H1 (cell line): ENCODE measurements around the gene RANBP9. TPM values are rescaled to one million over a fixed set of nuclear protein-coding genes. Genes with fewer than 3 reads are reported as not detected.

Experiments
- CTCF ChIA-PET: fragments of 300-600 bp; sonication (Branson Sonifier 250); formaldehyde crosslinking; loops from one replicate; lab custom pipeline; 2021; ENCODE audit not compliant: partially characterized antibody; lab: Charles Lee
- POLR2A ChIA-PET: fragments of 300-600 bp; sonication (Branson Sonifier 250); formaldehyde crosslinking; loops from one replicate; lab custom pipeline; 2021; ENCODE audit warnings: inconsistent platforms; ENCODE audit not compliant: partially characterized antibody; lab: Charles Lee
- DNase-seq, 2 experiments: peaks; one replicate each; pipeline versions ENCODE4 v3.0.0 to v3.0.0-alpha.2; 2010 to 2022; ENCODE audit warnings: low spot score in 2 of 2, low read depth in 1 of 2, mixed read lengths in 1 of 2
- FAIRE-seq: peaks from 2 replicates; lab custom pipeline; 2011; peaks lifted over from hg19 to GRCh38; lab: Jason Lieb, UNC
- H2AFZ ChIP-seq: 2 replicates; pipeline ENCODE4 v1.8.1; 2012; ENCODE audit warnings: low read length, inconsistent platforms
- H2AK5ac ChIP-seq: 2 replicates; pipeline ENCODE4 v1.6.1; 2013; ENCODE audit warnings: low read depth, low read length
- H2BK120ac ChIP-seq: replicated peaks from 2 replicates; pipeline ENCODE3; 2013; ENCODE audit warnings: low read depth, low read length, inconsistent platforms
- H2BK12ac ChIP-seq: 2 replicates; pipeline ENCODE4 v1.6.1; 2013; ENCODE audit warnings: low read depth, low read length
- H2BK15ac ChIP-seq: 2 replicates; pipeline ENCODE4 v1.6.1; 2013; ENCODE audit warnings: low read length
- H2BK20ac ChIP-seq: 2 replicates; pipeline ENCODE4 v1.6.1; 2013; ENCODE audit warnings: low read length
- H2BK5ac ChIP-seq: 2 replicates; pipeline ENCODE4 v1.6.1; 2013; ENCODE audit warnings: low read depth, low read length
- H3K14ac ChIP-seq: 2 replicates; pipeline ENCODE4 v1.6.1; 2013; ENCODE audit warnings: inconsistent platforms; ENCODE audit not compliant: insufficient read length
- H3K18ac ChIP-seq: 2 replicates; pipeline ENCODE4 v1.6.1; 2013; ENCODE audit warnings: low read length; ENCODE audit errors: extremely low read depth
- H3K23ac ChIP-seq: 2 replicates; pipeline ENCODE4 v1.6.1; 2013; ENCODE audit warnings: inconsistent platforms; ENCODE audit not compliant: insufficient read length
- H3K23me2 ChIP-seq: 2 replicates; pipeline ENCODE4 v1.6.1; 2013; ENCODE audit warnings: low read depth, low read length
- H3K27ac ChIP-seq: 2 replicates; pipeline ENCODE4 v1.6.1; 2011; ENCODE audit warnings: low read depth, low read length, inconsistent platforms
- H3K27me3 ChIP-seq, 4 experiments: replicated peaks in 1 of 4; 1 replicate in 1 of 4; 2 replicates in 3 of 4; pipeline versions ENCODE4 v1.6.1 to v1.8.1; 2011 to 2013; ENCODE audit warnings: low read length in 3 of 4, mild to moderate bottlenecking in 3 of 4, inconsistent platforms in 2 of 4, mixed read lengths in 2 of 4, moderate library complexity in 1 of 4; ENCODE audit not compliant: control insufficient read depth in 3 of 4, insufficient read depth in 3 of 4; ENCODE audit errors: extremely low read depth in 1 of 4
- H3K36me3 ChIP-seq, 4 experiments: 2 replicates each; pipeline versions ENCODE4 v1.6.1 to v1.8.1; 2011 to 2013; ENCODE audit warnings: mild to moderate bottlenecking in 4 of 4, low read length in 3 of 4, moderate library complexity in 2 of 4, control low read depth in 1 of 4, inconsistent platforms in 1 of 4; ENCODE audit not compliant: insufficient read depth in 4 of 4, control insufficient read depth in 2 of 4
- H3K4ac ChIP-seq: replicated peaks from 2 replicates; pipeline ENCODE3; 2013; ENCODE audit warnings: low read length, low read depth, mixed read lengths, inconsistent platforms; ENCODE audit not compliant: insufficient read length
- H3K4me1 ChIP-seq, 4 experiments: replicated peaks in 1 of 4; 1 replicate in 1 of 4; 2 replicates in 3 of 4; pipeline versions ENCODE4 v1.6.1 to v1.8.1; 2011 to 2013; ENCODE audit warnings: low read length in 3 of 4, inconsistent platforms in 2 of 4, mixed read lengths in 1 of 4; ENCODE audit not compliant: insufficient read depth in 4 of 4, control insufficient read depth in 3 of 4
- H3K4me2 ChIP-seq, 2 experiments: 2 replicates each; pipeline versions ENCODE4 v1.6.1 to v1.8.1; 2011 to 2013; ENCODE audit warnings: low read depth in 2 of 2, low read length in 2 of 2, control low read depth in 1 of 2, inconsistent platforms in 1 of 2, mild to moderate bottlenecking in 1 of 2; ENCODE audit not compliant: insufficient read depth in 1 of 2
- H3K4me3 ChIP-seq, 4 experiments: fragments of 200-600, 300-600 bp in 1 of 4; sonication (generic), shearing (Covaris generic), sonication (Bioruptor Twin) in 1 of 4; 2 replicates each; pipeline versions ENCODE4 v1.5.1 to v1.8.1; 2011 to 2016; ENCODE audit warnings: low read length in 4 of 4, low read depth in 3 of 4, control low read depth in 2 of 4, inconsistent platforms in 2 of 4, mild to moderate bottlenecking in 2 of 4, mixed read lengths in 1 of 4, moderate library complexity in 1 of 4; ENCODE audit not compliant: insufficient read depth in 2 of 4; ENCODE audit errors: extremely low read depth in 1 of 4
- H3K56ac ChIP-seq: replicated peaks from 2 replicates; pipeline ENCODE3; 2013; ENCODE audit warnings: low read depth, mild to moderate bottlenecking, mixed read lengths, low read length, inconsistent platforms; ENCODE audit not compliant: insufficient read length
- H3K79me1 ChIP-seq: 2 replicates; pipeline ENCODE4 v1.6.1; 2013; ENCODE audit warnings: low read depth, low read length, control low read depth
- H3K79me2 ChIP-seq, 2 experiments: 2 replicates each; pipeline versions ENCODE4 v1.6.1 to v1.8.1; 2012 to 2013; ENCODE audit warnings: low read length in 2 of 2, mild to moderate bottlenecking in 2 of 2, inconsistent platforms in 1 of 2; ENCODE audit not compliant: insufficient read depth in 2 of 2, control insufficient read depth in 1 of 2
- H3K9ac ChIP-seq, 4 experiments: replicated peaks in 1 of 4; 1 replicate in 1 of 4; 2 replicates in 3 of 4; pipeline versions ENCODE4 v1.6.1 to v1.8.1; 2011 to 2013; ENCODE audit warnings: low read depth in 3 of 4, low read length in 3 of 4, control low read depth in 2 of 4, mild to moderate bottlenecking in 2 of 4, moderate library complexity in 2 of 4, inconsistent platforms in 1 of 4; ENCODE audit errors: extremely low read depth in 1 of 4
- H3K9me3 ChIP-seq, 2 experiments: 2 replicates each; pipeline versions ENCODE4 v1.6.1 to v1.8.1; 2012 to 2013; ENCODE audit warnings: mild to moderate bottlenecking in 2 of 2, moderate library complexity in 2 of 2, control low read depth in 1 of 2, inconsistent platforms in 1 of 2, low read depth in 1 of 2, low read length in 1 of 2, mixed read lengths in 1 of 2; ENCODE audit not compliant: insufficient read depth in 2 of 2
- H4K20me1 ChIP-seq, 2 experiments: replicated peaks in 1 of 2; 2 replicates each; pipeline versions ENCODE3 to v1.8.1; 2011 to 2013; ENCODE audit warnings: inconsistent platforms in 2 of 2, low read length in 2 of 2, mild to moderate bottlenecking in 1 of 2; ENCODE audit not compliant: insufficient read depth in 2 of 2, control insufficient read depth in 1 of 2
- H4K5ac ChIP-seq: 2 replicates; pipeline ENCODE4 v1.6.1; 2013; ENCODE audit warnings: low read length, low read depth, mixed read lengths, inconsistent platforms; ENCODE audit not compliant: insufficient read length
- H4K8ac ChIP-seq: 2 replicates; pipeline ENCODE4 v1.8.0; 2013; ENCODE audit warnings: mild to moderate bottlenecking, moderate library complexity, low read length, inconsistent platforms; ENCODE audit not compliant: insufficient read depth; ENCODE audit errors: extremely low read depth
- H4K91ac ChIP-seq: replicated peaks from 2 replicates; pipeline ENCODE3; 2013; ENCODE audit warnings: low read length, mixed read lengths, inconsistent platforms; ENCODE audit not compliant: insufficient read length
- BACH1 ChIP-seq: IDR thresholded peaks from 2 replicates; pipeline ENCODE4 v1.6.1; 2012; ENCODE audit warnings: low read length, improper control_type of control experiment
- BRCA1 ChIP-seq: IDR thresholded peaks from 2 replicates; pipeline ENCODE4 v1.6.1; 2012; ENCODE audit warnings: low read depth, low read length, improper control_type of control experiment
- CTBP2 ChIP-seq: IDR thresholded peaks from 2 replicates; pipeline ENCODE4 v1.7.0; 2011; ENCODE audit warnings: borderline replicate concordance, mild to moderate bottlenecking, moderate library complexity, mixed read lengths, low read length; ENCODE audit not compliant: insufficient read depth, insufficient read length
- EGR1 ChIP-seq: IDR thresholded peaks from 2 replicates; pipeline ENCODE4 v1.6.1; 2011; ENCODE audit warnings: low read depth, low read length, borderline replicate concordance
- EP300 ChIP-seq, 2 experiments: IDR thresholded peaks; 1 replicate in 1 of 2; 2 replicates in 1 of 2; pipeline ENCODE4 v1.6.1; 2011 to 2012; ENCODE audit warnings: low read depth in 2 of 2, low read length in 2 of 2, mild to moderate bottlenecking in 2 of 2, borderline replicate concordance in 1 of 2, inconsistent platforms in 1 of 2, moderate library complexity in 1 of 2
- HDAC2 ChIP-seq, 2 experiments: fragments of 300-600 bp in 1 of 2; sonication (generic) in 1 of 2; IDR thresholded peaks; 2 replicates each; pipeline ENCODE4 v1.6.1; 2011 to 2012; ENCODE audit warnings: low read depth in 2 of 2, low read length in 2 of 2, mild to moderate bottlenecking in 2 of 2, moderate library complexity in 2 of 2, borderline replicate concordance in 1 of 2, inconsistent platforms in 1 of 2
- MAFK ChIP-seq: IDR thresholded peaks from 2 replicates; pipeline ENCODE4 v1.6.1; 2012; ENCODE audit warnings: low read depth, mild to moderate bottlenecking, improper control_type of control experiment, low read length
- NANOG ChIP-seq: IDR thresholded peaks from 2 replicates; pipeline ENCODE4 v1.6.1; 2011; ENCODE audit warnings: low read length, low read depth, mild to moderate bottlenecking, inconsistent platforms; ENCODE audit not compliant: insufficient read depth, poor library complexity, severe bottlenecking
- RAD21 ChIP-seq, 2 experiments: IDR thresholded peaks in 1 of 2; conservative IDR thresholded peaks in 1 of 2; 2 replicates each; pipeline ENCODE4 v1.6.1; 2011; ENCODE audit warnings: low read depth in 2 of 2, low read length in 2 of 2, improper control_type of control experiment in 1 of 2, inconsistent platforms in 1 of 2, mild to moderate bottlenecking in 1 of 2, moderate library complexity in 1 of 2
- SIN3A ChIP-seq, 2 experiments: IDR thresholded peaks in 1 of 2; conservative IDR thresholded peaks in 1 of 2; 2 replicates each; pipeline ENCODE4 v1.6.1; 2011 to 2012; ENCODE audit warnings: low read length in 2 of 2, improper control_type of control experiment in 1 of 2, low read depth in 1 of 2, mild to moderate bottlenecking in 1 of 2
- SIX5 ChIP-seq: IDR thresholded peaks from 2 replicates; pipeline ENCODE4 v1.6.1; 2011; ENCODE audit warnings: mild to moderate bottlenecking, low read depth, low read length
- TCF12 ChIP-seq: IDR thresholded peaks from 2 replicates; pipeline ENCODE4 v1.6.1; 2011; ENCODE audit warnings: low read depth, mild to moderate bottlenecking, low read length
- WGBS, 2 experiments: shearing (Covaris generic) in 1 of 2; methylation state at CpG; one replicate each; pipeline versions ENCODE4 v1.1.6 to v1.1.7; 2013 to 2015; ENCODE audit warnings: low lambda C conversion rate in 2 of 2, mixed read lengths in 2 of 2, inconsistent platforms in 1 of 2, low coverage in 1 of 2, missing lambda C conversion rate in 1 of 2; ENCODE audit not compliant: insufficient replicate concordance in 2 of 2, insufficient coverage in 1 of 2, insufficient read length in 1 of 2; ENCODE audit errors: extremely low coverage in 1 of 2, missing lambda C conversion rate in 1 of 2; 5-methylcytosine and 5-hydroxymethylcytosine counted together
- polyA plus RNA-seq, 7 experiments: library from polyadenylated mRNA; depleted of rRNA in 3 of 7; stranded (reverse) in 5 of 7; unstranded in 2 of 7; fragments of >200 nt in 5 of 7; fragments of 200-250 nt in 2 of 7; gene quantifications; 1 replicate in 5 of 7; 2 replicates in 1 of 7; 4 replicates in 1 of 7; pipeline versions ENCODE4 v1.2.1 to v1.2.3, GENCODE V29; 2011 to 2013; ENCODE audit warnings: missing spikeins in 2 of 7, mixed read lengths in 2 of 7
- total RNA-seq: library from RNA; stranded (reverse); fragmentation: NEBNext Ultra II Directional; extraction: Animal tissue kit (Norgen Biotek cat#: 25700); gene quantifications from 2 replicates; pipeline ENCODE4 v1.2.1, GENCODE V29; 2021

RANBP9 gene
- total and polyA plus RNA-seq, 2 of the 8 experiments (the other 6 are each of a cell fraction or from before 2014, with no cell fraction given), result 13.0 to 36.7 TPM

- Histone ChIP-seq H3K4me2 (peak overlapping the region in 1 of 2 experiments; percentile 88; a peak in 2 of 4 replicates), H2BK12ac (no peak overlapping the region), H3K4ac (no peak overlapping the region), H4K91ac (no peak overlapping the region), H3K79me2 (peaks cover 3 to 20% of the 10 kb centered on the region in 2 experiments; a peak in 3 of 4 replicates), H3K9ac (no peak overlapping the region), H3K9me3 (no peaks in the 10 kb centered on the region), H3K4me1 (peaks cover 0 to 2% (median under 1%) of the 10 kb centered on the region in 4 experiments; a peak in 3 of 7 replicates), H4K20me1 (peaks cover 2 to 9% of the 10 kb centered on the region in 2 experiments), H3K23ac (no peak overlapping the region), H2BK120ac (no peak overlapping the region), H3K14ac (no peak overlapping the region), H2BK5ac (no peak overlapping the region), H2BK20ac (no peak overlapping the region), H2AK5ac (no peak overlapping the region), H4K5ac (no peak overlapping the region), H3K27me3 (no peaks in the 10 kb centered on the region), H3K27ac (no peak overlapping the region), H3K36me3 (peaks cover 12 to 51% (median 36%) of the 10 kb centered on the region in 4 experiments), H3K23me2 (peaks cover 5% of the 10 kb centered on the region; the same call in 1 of the 2 replicates), H3K4me3 (no peak overlapping the region; a peak in 1 of 8 replicates), H2AFZ (no peak overlapping the region), H3K56ac (no peak overlapping the region), H2BK15ac (no peak overlapping the region), H3K18ac (no peak overlapping the region), H3K79me1 (no peaks in the 10 kb centered on the region), H4K8ac (no peak overlapping the region)
- 94% methylated on average over 2 of the region's 2 CpGs; no CpG with 5 or more reads in 1 of the 2 experiments for WGBS, 2 experiments
- no peak for DNase-seq
- ChIA-PET CTCF (interaction anchor here (0.6 to 3.6 kb wide), 5 partner anchors 9 to 301 kb away, joined by 3 to 26 read pairs (median 3); partner anchors contain the start of gene SIRT5), POLR2A (interaction anchor here (3.1 to 3.9 kb wide), 2 partner anchors 8 to 42 kb away, joined by 23 to 32 read pairs; partner anchors contain the start of gene SIRT5)
- no peak for FAIRE-seq
- no peak for TF ChIP-seq SIX5
- no peak for TF ChIP-seq RAD21 (IDR thresholded peaks at IDR 0.05 in 1 of 2, conservative IDR thresholded peaks at IDR 0.05 in 1 of 2; ENCODE audit: low read depth in 2 of 2, low read length in 2 of 2)
- TF ChIP-seq BACH1, result no peak
- no peak for TF ChIP-seq EGR1
- TF ChIP-seq TCF12, result no peak
- TF ChIP-seq BRCA1, result no peak
- TF ChIP-seq MAFK, result no peak
- TF ChIP-seq HDAC2 (IDR thresholded peaks at IDR 0.05; ENCODE audit: borderline replicate concordance in 1 of 2, low read depth in 2 of 2, low read length in 2 of 2), result no peak
- no peak for TF ChIP-seq CTBP2
- no peak for TF ChIP-seq NANOG
- no peak for TF ChIP-seq SIN3A (conservative IDR thresholded peaks at IDR 0.05 in 1 of 2, IDR thresholded peaks at IDR 0.05 in 1 of 2; ENCODE audit: low read depth in 1 of 2, low read length in 2 of 2)
- TF ChIP-seq EP300 (IDR thresholded peaks at IDR 0.05; ENCODE audit: borderline replicate concordance in 1 of 2, low read depth in 2 of 2, low read length in 2 of 2), result no peak
Measured at GRCh38 chr6:13617066-13617465, 94.6 kb downstream of the RANBP9 start.
